Neural progenitor cell (in vitro differentiated cells): Measurements from ENCODE around the gene GALNT8. TPM values are rescaled to one million over a fixed set of nuclear protein-coding genes. Genes with fewer than 3 reads are reported as not detected.

Experiments
- DNase-seq: peaks from one replicate; pipeline ENCODE4 v3.0.0-alpha.2; 2016; ENCODE audit warnings: low spot score
- H2AFZ ChIP-seq: fragments of 200-600 bp; sonication (generic); replicated peaks from 2 replicates; pipeline ENCODE4 v1.6.1; 2016; ENCODE audit warnings: antibody characterized with exemption
- H3F3A ChIP-seq: fragments of 200-600 bp; sonication (generic); 2 replicates; pipeline ENCODE4 v1.6.1; 2016; ENCODE audit warnings: antibody characterized with exemption, low read depth
- H3K27ac ChIP-seq: fragments of 200-600 bp; sonication (generic); 2 replicates; pipeline ENCODE4 v1.5.1; 2016; ENCODE audit warnings: mild to moderate bottlenecking
- H3K27me3 ChIP-seq: fragments of 200-600 bp; sonication (generic); 2 replicates; pipeline ENCODE4 v1.6.1; 2016; ENCODE audit warnings: mild to moderate bottlenecking, moderate library complexity
- H3K36me3 ChIP-seq: fragments of 200-600 bp; sonication (generic); 2 replicates; pipeline ENCODE4 v1.5.1; 2016
- H3K4me1 ChIP-seq: fragments of 200-600 bp; sonication (generic); 2 replicates; pipeline ENCODE4 v1.6.1; 2016; ENCODE audit warnings: mixed run types
- H3K4me2 ChIP-seq: fragments of 200-600 bp; sonication (generic); 2 replicates; pipeline ENCODE4 v1.6.1; 2016
- H3K4me3 ChIP-seq: fragments of 200-600 bp; sonication (generic); 2 replicates; pipeline ENCODE4 v1.5.1; 2016
- H3K79me2 ChIP-seq: fragments of 200-600 bp; sonication (generic); 2 replicates; pipeline ENCODE4 v1.6.1; 2016; ENCODE audit warnings: low read depth
- H3K9ac ChIP-seq: fragments of 200-600 bp; sonication (generic); 2 replicates; pipeline ENCODE4 v1.6.1; 2016
- H3K9me3 ChIP-seq: fragments of 200-600 bp; sonication (generic); 2 replicates; pipeline ENCODE4 v1.5.1; 2016; ENCODE audit warnings: low read depth
- H4K20me1 ChIP-seq: fragments of 200-600 bp; sonication (generic); 2 replicates; pipeline ENCODE4 v1.6.1; 2016; ENCODE audit warnings: low read depth
- H3K27ac Mint-ChIP-seq: 3 replicates; pipeline ENCODE4 v1.8.0; 2021; ENCODE audit warnings: mixed read lengths
- H3K27me3 Mint-ChIP-seq: 2 replicates; pipeline ENCODE4 v1.8.0; 2022; ENCODE audit warnings: low read depth, mild to moderate bottlenecking, inconsistent platforms, moderate library complexity, mixed read lengths; ENCODE audit not compliant: insufficient read depth
- H3K36me3 Mint-ChIP-seq: 3 replicates; pipeline ENCODE4 v1.8.0; 2021; ENCODE audit warnings: mixed read lengths
- H3K4me1 Mint-ChIP-seq: 3 replicates; pipeline ENCODE4 v1.8.0; 2021; ENCODE audit warnings: mixed read lengths
- H3K4me3 Mint-ChIP-seq: 3 replicates; pipeline ENCODE4 v1.8.0; 2021; ENCODE audit warnings: mild to moderate bottlenecking, moderate library complexity, mixed read lengths
- H3K9me3 Mint-ChIP-seq: 3 replicates; pipeline ENCODE4 v1.8.0; 2020; ENCODE audit warnings: mixed read lengths
- CTCF ChIP-seq: fragments of 200-600 bp; sonication (generic); IDR thresholded peaks from 2 replicates; pipeline ENCODE4 v1.5.1; 2017; ENCODE audit warnings: antibody characterized with exemption, mild to moderate bottlenecking
- EZH2 ChIP-seq: fragments of 200-600 bp; sonication (generic); IDR thresholded peaks from 2 replicates; pipeline ENCODE4 v1.6.1; 2017; ENCODE audit warnings: antibody characterized with exemption, mild to moderate bottlenecking, moderate library complexity
- EZH2phosphoT487 ChIP-seq: fragments of 200-600 bp; sonication (generic); IDR thresholded peaks from 2 replicates; pipeline ENCODE4 v1.6.1; 2017; ENCODE audit warnings: antibody characterized with exemption
- total RNA-seq: library from RNA; depleted of rRNA; stranded (reverse); fragments of >200 nt; gene quantifications from 2 replicates; pipeline ENCODE4 v1.2.3, GENCODE V29; 2015; ENCODE audit warnings: low replicate concordance

GALNT8 gene
- total RNA-seq, 1 donor from 2014 or later: 2.6 TPM

- no peaks in the 10 kb centered on the region for H3K9me3 Mint-ChIP-seq
- Histone ChIP-seq H3K4me2 (no peak overlapping the region), H3K4me1 (no peaks in the 10 kb centered on the region), H3K4me3 (no peak overlapping the region), H3K27ac (no peak overlapping the region), H3K27me3 (no peaks in the 10 kb centered on the region), H2AFZ (no peak overlapping the region), H4K20me1 (no peaks in the 10 kb centered on the region), H3K9ac (no peak overlapping the region), H3K79me2 (no peaks in the 10 kb centered on the region), H3K9me3 (no peaks in the 10 kb centered on the region), H3K36me3 (no peaks in the 10 kb centered on the region), H3F3A (no peaks in the 10 kb centered on the region)
- TF ChIP-seq EZH2phosphoT487 (no peak), CTCF (no peak), EZH2 (no peak)
- no peaks in the 10 kb centered on the region for H3K4me1 Mint-ChIP-seq
- peaks cover 2% of the 10 kb centered on the region for H3K36me3 Mint-ChIP-seq
- no peak overlapping the region for H3K4me3 Mint-ChIP-seq
- H3K27me3 Mint-ChIP-seq: peaks cover 5% of the 10 kb centered on the region
- no peak overlapping the region for H3K27ac Mint-ChIP-seq
- DNase-seq: no peak
These were observed 51.2 kb downstream of the GALNT8 start for GRCh38 chr12:4771172-4771959.

GRCh38 chr12:4771960-4772566, 51.9 kb downstream of the GALNT8 start:
- no peaks in the 10 kb centered on the region for H3K4me1 ChIP-seq
- no peak overlapping the region for H3K27ac ChIP-seq
- H3K79me2 ChIP-seq: no peaks in the 10 kb centered on the region
- H3K9me3 ChIP-seq: no peaks in the 10 kb centered on the region
- H3K27me3 ChIP-seq: no peaks in the 10 kb centered on the region
- H3K27me3 Mint-ChIP-seq: peaks cover 5% of the 10 kb centered on the region
- H3K4me3 ChIP-seq: no peak overlapping the region
- H2AFZ ChIP-seq: no peak overlapping the region
- H3K9me3 Mint-ChIP-seq: no peaks in the 10 kb centered on the region
- H4K20me1 ChIP-seq: no peaks in the 10 kb centered on the region
- DNase-seq: no peak
- no peaks in the 10 kb centered on the region for H3K36me3 ChIP-seq
- no peak overlapping the region for H3K27ac Mint-ChIP-seq
- TF ChIP-seq CTCF (no peak), EZH2 (no peak), EZH2phosphoT487 (no peak)
- no peak overlapping the region for H3K4me2 ChIP-seq
- peaks cover 2% of the 10 kb centered on the region for H3K36me3 Mint-ChIP-seq
- no peaks in the 10 kb centered on the region for H3F3A ChIP-seq
- H3K4me1 Mint-ChIP-seq: no peaks in the 10 kb centered on the region
- H3K9ac ChIP-seq: no peak overlapping the region
- H3K4me3 Mint-ChIP-seq: no peak overlapping the region

GRCh38 chr12:4775936-4776335, 55.7 kb downstream of the GALNT8 start:
- no peaks in the 10 kb centered on the region for H3F3A ChIP-seq
- Mint-ChIP-seq H3K4me3 (no peak overlapping the region), H3K4me1 (peaks cover 9% of the 10 kb centered on the region), H3K9me3 (no peaks in the 10 kb centered on the region), H3K27me3 (peaks cover 7% of the 10 kb centered on the region), H3K27ac (no peak overlapping the region), H3K36me3 (peaks cover 2% of the 10 kb centered on the region)
- no peak for DNase-seq
- H3K36me3 ChIP-seq: no peaks in the 10 kb centered on the region
- no peaks in the 10 kb centered on the region for H3K27me3 ChIP-seq
- H3K9ac ChIP-seq: no peak overlapping the region
- H3K4me1 ChIP-seq: no peaks in the 10 kb centered on the region
- H3K79me2 ChIP-seq: no peaks in the 10 kb centered on the region
- H3K27ac ChIP-seq: no peak overlapping the region
- H3K4me2 ChIP-seq: no peak overlapping the region
- H3K9me3 ChIP-seq: no peaks in the 10 kb centered on the region
- H2AFZ ChIP-seq: no peak overlapping the region
- TF ChIP-seq CTCF (no peak), EZH2 (no peak), EZH2phosphoT487 (no peak)
- H4K20me1 ChIP-seq: no peaks in the 10 kb centered on the region
- no peak overlapping the region for H3K4me3 ChIP-seq
